ENCODE measurements around the gene MBD4.

GRCh38 chr3:129482721-129483120 lies 43.0 kb upstream of the MBD4 start:
- TF ChIP-seq CTCF (IDR thresholded peaks at IDR 0.05) = no peak
- no peak for TF ChIP-seq POLR2A (IDR thresholded peaks at IDR 0.05)

Data from right lobe of liver (tissue), 4 donors.